Measurements from ENCODE around the gene TENT4A. TPM values are rescaled to one million over a fixed set of nuclear protein-coding genes. Genes with fewer than 3 reads are reported as not detected.

Gene TENT4A
- total RNA-seq, 1 experiment from 2014 or later = 39.3 TPM

DNA sequence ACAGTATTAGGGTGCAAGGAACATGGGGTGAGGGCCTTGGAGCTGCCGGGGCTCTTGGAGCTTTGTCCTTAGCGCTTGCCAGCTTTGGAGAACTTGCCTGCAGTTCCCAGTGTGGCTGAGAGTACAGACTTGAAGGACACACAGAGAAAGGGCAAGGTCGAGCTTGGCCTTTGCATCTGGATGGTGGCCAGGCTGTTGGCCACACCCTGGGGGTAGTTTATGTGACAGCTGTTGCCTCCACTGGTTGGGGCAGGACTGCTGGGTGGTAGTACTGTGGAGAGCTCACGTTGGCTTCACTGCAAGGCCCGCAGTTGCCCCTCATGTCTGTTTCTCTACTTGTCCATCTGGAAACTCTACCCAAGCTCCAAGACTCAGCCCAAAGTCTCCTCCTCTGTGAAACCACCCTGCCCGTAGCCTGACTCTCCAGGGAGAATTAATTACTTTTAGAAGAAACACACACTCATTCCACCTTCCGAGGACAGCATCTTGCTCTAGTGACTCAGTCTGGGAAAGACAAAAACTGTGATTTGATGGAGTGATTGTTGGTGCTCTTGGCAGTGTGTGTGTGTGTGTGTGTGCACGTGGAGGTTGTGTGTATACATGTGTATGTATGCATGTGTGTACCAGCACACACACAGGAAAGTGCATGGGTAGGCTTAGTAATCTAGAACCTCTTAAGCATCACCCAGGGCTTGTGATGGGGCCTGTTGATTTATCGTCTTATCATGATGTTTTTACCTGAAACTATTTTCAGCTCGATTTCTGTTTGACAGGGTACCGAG lies 57.8 kb downstream of the TENT4A start:
- TF ChIP-seq, protein P1, sequence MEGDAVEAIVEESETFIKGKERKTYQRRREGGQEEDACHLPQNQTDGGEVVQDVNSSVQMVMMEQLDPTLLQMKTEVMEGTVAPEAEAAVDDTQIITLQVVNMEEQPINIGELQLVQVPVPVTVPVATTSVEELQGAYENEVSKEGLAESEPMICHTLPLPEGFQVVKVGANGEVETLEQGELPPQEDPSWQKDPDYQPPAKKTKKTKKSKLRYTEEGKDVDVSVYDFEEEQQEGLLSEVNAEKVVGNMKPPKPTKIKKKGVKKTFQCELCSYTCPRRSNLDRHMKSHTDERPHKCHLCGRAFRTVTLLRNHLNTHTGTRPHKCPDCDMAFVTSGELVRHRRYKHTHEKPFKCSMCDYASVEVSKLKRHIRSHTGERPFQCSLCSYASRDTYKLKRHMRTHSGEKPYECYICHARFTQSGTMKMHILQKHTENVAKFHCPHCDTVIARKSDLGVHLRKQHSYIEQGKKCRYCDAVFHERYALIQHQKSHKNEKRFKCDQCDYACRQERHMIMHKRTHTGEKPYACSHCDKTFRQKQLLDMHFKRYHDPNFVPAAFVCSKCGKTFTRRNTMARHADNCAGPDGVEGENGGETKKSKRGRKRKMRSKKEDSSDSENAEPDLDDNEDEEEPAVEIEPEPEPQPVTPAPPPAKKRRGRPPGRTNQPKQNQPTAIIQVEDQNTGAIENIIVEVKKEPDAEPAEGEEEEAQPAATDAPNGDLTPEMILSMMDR (conservative IDR thresholded peaks at IDR 0.05; ENCODE audit: low read depth, low read length) = no peak
- no peak for TF ChIP-seq EZH2 (IDR thresholded peaks at IDR 0.05; ENCODE audit: low read length, unreplicated experiment)
- TF ChIP-seq EZH2phosphoT487 (IDR thresholded peaks at IDR 0.05; ENCODE audit: borderline replicate concordance, low read length) = no peak

DNA sequence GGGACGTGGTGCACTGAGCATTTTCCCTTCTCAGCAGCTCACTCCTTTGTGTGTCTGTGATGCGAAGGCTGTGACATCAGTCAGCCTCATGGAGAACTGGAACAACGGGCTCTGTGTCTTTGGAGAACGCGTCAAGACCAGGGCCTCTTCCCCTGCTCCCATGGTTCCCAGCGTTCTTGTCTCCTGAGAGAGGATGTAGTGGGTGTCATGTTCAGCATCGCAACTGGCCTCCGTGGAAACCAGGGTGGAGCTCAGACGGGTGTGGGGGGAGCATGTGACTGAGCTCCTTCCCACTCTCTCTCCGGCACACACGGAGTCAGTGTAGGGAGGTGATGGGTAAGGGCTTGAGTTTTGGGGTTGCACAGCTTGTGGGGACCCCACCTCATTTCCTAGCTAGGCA lies 59.7 kb downstream of the TENT4A start:
- Histone ChIP-seq H4K20me1 (ENCODE audit: low read length) (no peaks in the 10 kb centered on the region), H3K36me3 (ENCODE audit: low read depth, low read length) (no peaks in the 10 kb centered on the region), H3K9ac (ENCODE audit: low read length) (no peak overlapping the region), H3K4me3 (ENCODE audit: low read length) (peak overlapping the region; percentile 54), H2AFZ (ENCODE audit: low read length) (peak overlapping the region; percentile 71; the same call in 1 of the 2 replicates), H3K4me1 (ENCODE audit: insufficient read depth, low read length) (peaks cover 3% of the 10 kb centered on the region; the same call in 1 of the 2 replicates), H3F3A (ENCODE audit: low read length, unreplicated experiment) (no peaks in the 10 kb centered on the region), H3K9me2 (replicated peaks; ENCODE audit: low read length) (no peaks in the 10 kb centered on the region), H3K27me3 (ENCODE audit: low read length) (no peaks in the 10 kb centered on the region), H3K27ac (ENCODE audit: low read length) (no peak overlapping the region), H3K9me3 (ENCODE audit: low read length) (no peaks in the 10 kb centered on the region), H3K79me2 (ENCODE audit: low read length) (no peaks in the 10 kb centered on the region), H3K4me2 (ENCODE audit: low read length) (peak overlapping the region; percentile 76)
- ChIA-PET CTCF (interaction anchor here (0.5 kb wide), 1 partner anchor 973 kb away, joined by 3 read pairs; no protein-coding TSS in a partner anchor), POLR2A (ENCODE audit: unreplicated experiment) (no interaction called here)
- ATAC-seq = peak; percentile 28
- intact Hi-C loops (cut with micrococcal nuclease) = no loop called here
- DNase-seq = no peak
- BruUV-seq (replicated peaks) = no TSS peak
- TF ChIP-seq EZH2 (IDR thresholded peaks at IDR 0.05; ENCODE audit: low read length, unreplicated experiment) = no peak
- TF ChIP-seq, protein P1 (conservative IDR thresholded peaks at IDR 0.05; ENCODE audit: low read depth, low read length) = no peak
- no peak for TF ChIP-seq EZH2phosphoT487 (IDR thresholded peaks at IDR 0.05; ENCODE audit: borderline replicate concordance, low read length)

More for the DNA sequence above, 57.8 kb downstream of the TENT4A start:
- no peak for DNase-seq
- H2AFZ ChIP-seq (ENCODE audit: low read length) = no peak overlapping the region
- no peak overlapping the region for H3K4me2 ChIP-seq (ENCODE audit: low read length)
- H4K20me1 ChIP-seq (ENCODE audit: low read length) = no peaks in the 10 kb centered on the region
- no peak overlapping the region for H3K9ac ChIP-seq (ENCODE audit: low read length)
- H3K79me2 ChIP-seq (ENCODE audit: low read length) = no peaks in the 10 kb centered on the region
- POLR2A ChIA-PET (ENCODE audit: unreplicated experiment) = no interaction called here
- H3F3A ChIP-seq (ENCODE audit: low read length, unreplicated experiment) = peaks cover 3% of the 10 kb centered on the region
- no peaks in the 10 kb centered on the region for H3K9me2 ChIP-seq (replicated peaks; ENCODE audit: low read length)
- H3K4me3 ChIP-seq (ENCODE audit: low read length) = no peak overlapping the region
- CTCF ChIA-PET = no interaction called here
- no peaks in the 10 kb centered on the region for H3K9me3 ChIP-seq (ENCODE audit: low read length)
- H3K27me3 ChIP-seq (ENCODE audit: low read length) = no peaks in the 10 kb centered on the region
- H3K36me3 ChIP-seq (ENCODE audit: low read depth, low read length) = no peaks in the 10 kb centered on the region
- H3K27ac ChIP-seq (ENCODE audit: low read length) = no peak overlapping the region
- BruUV-seq (replicated peaks) = no TSS peak
- intact Hi-C loops (cut with micrococcal nuclease) = no loop called here
- peaks cover 19% of the 10 kb centered on the region for H3K4me1 ChIP-seq (ENCODE audit: insufficient read depth, low read length)
- ATAC-seq = no peak

Measured in PC-3 (cell line).